CD4-positive, CD25-positive, alpha-beta regulatory T cell (primary cell): ENCODE data around the gene TMEM147. TPM values are rescaled to one million over a fixed set of nuclear protein-coding genes. Genes with fewer than 3 reads are reported as not detected.

Source experiments
- ATAC-seq, 2 donors: fragments of 150-1000 bp; cut with Tn5 transposase; one replicate each; pipeline ENCODE4 v1.10.0; 2021; ENCODE audit warnings: low read depth in 2 of 2, moderate number of reproducible peaks in 2 of 2, moderate library complexity in 1 of 2
- DNase-seq, 3 donors: peaks; one replicate each; pipeline versions ENCODE4 v3.0.0 to v3.0.0-alpha.2; 2012 to 2022; ENCODE audit warnings: mixed read lengths in 1 of 3
- H3K27ac ChIP-seq: one replicate; pipeline ENCODE4 v1.7.0; 2013; ENCODE audit warnings: mild to moderate bottlenecking, low read length; ENCODE audit not compliant: insufficient read depth, poor library complexity, severe bottlenecking
- H3K27me3 ChIP-seq: one replicate; pipeline ENCODE4 v1.7.0; 2013; ENCODE audit warnings: low read length; ENCODE audit not compliant: control insufficient read depth, insufficient read depth
- H3K36me3 ChIP-seq: one replicate; pipeline ENCODE4 v1.7.0; 2013; ENCODE audit warnings: mild to moderate bottlenecking, low read length, moderate library complexity; ENCODE audit not compliant: control insufficient read depth, insufficient read depth
- H3K4me1 ChIP-seq: 2 replicates; pipeline ENCODE4 v1.7.0; 2013; ENCODE audit warnings: mild to moderate bottlenecking, low read length; ENCODE audit not compliant: insufficient read depth, control insufficient read depth, poor library complexity, severe bottlenecking
- H3K4me3 ChIP-seq: one replicate; pipeline ENCODE4 v1.7.0; 2013; ENCODE audit warnings: low read depth, mild to moderate bottlenecking, low read length, moderate library complexity
- H3K9me3 ChIP-seq, 2 experiments: 1 replicate in 1 of 2; 2 replicates in 1 of 2; pipeline ENCODE4 v1.7.0; 2013; ENCODE audit warnings: low read length in 2 of 2, mild to moderate bottlenecking in 1 of 2, moderate library complexity in 1 of 2; ENCODE audit not compliant: control insufficient read depth in 2 of 2
- H3K27ac Mint-ChIP-seq, 3 donors: one replicate each; pipeline ENCODE4 v1.8.0; 2020 to 2022; ENCODE audit warnings: mild to moderate bottlenecking in 3 of 3, mixed read lengths in 3 of 3, moderate library complexity in 2 of 3
- H3K27me3 Mint-ChIP-seq: one replicate; pipeline ENCODE4 v1.8.0; 2022; ENCODE audit warnings: mild to moderate bottlenecking, mixed read lengths
- H3K36me3 Mint-ChIP-seq: one replicate; pipeline ENCODE4 v1.8.0; 2020; ENCODE audit warnings: mixed read lengths
- H3K4me1 Mint-ChIP-seq, 4 donors: one replicate each; pipeline ENCODE4 v1.8.0; 2020 to 2022; ENCODE audit warnings: mixed read lengths in 4 of 4, mild to moderate bottlenecking in 1 of 4
- H3K4me3 Mint-ChIP-seq, 4 donors: one replicate each; pipeline ENCODE4 v1.8.0; 2020 to 2022; ENCODE audit warnings: mild to moderate bottlenecking in 4 of 4, mixed read lengths in 4 of 4, moderate library complexity in 3 of 4
- H3K9me3 Mint-ChIP-seq, 7 donors: one replicate each; pipeline ENCODE4 v1.8.0; 2020 to 2022; ENCODE audit warnings: mixed read lengths in 7 of 7, mild to moderate bottlenecking in 3 of 7, moderate library complexity in 2 of 7
- polyA plus RNA-seq, 4 donors: library from polyadenylated mRNA; unstranded; fragments of 300-500 nt; fragmentation: Illumina TruSeq; gene quantifications; one replicate each; pipeline ENCODE4 v1.2.3, GENCODE V29; 2021
- total RNA-seq: library from RNA; stranded (reverse); gene quantifications from one replicate; pipeline ENCODE4 v1.2.3, GENCODE V29; 2022

TMEM147 gene
- total and polyA plus RNA-seq, 5 donors from 2014 or later, result 37.1 to 179 (median 160) TPM

- Mint-ChIP-seq H3K36me3 (peaks cover 5% of the 10 kb centered on the region), H3K9me3 (peaks cover 0 to 1% (median 0%) of the 10 kb centered on the region in 7 donors), H3K27ac (no peak overlapping the region), H3K4me1 (peaks cover 6 to 29% (median 16%) of the 10 kb centered on the region in 4 donors), H3K27me3 (no peaks in the 10 kb centered on the region), H3K4me3 (no peak overlapping the region)
- Histone ChIP-seq H3K9me3 (no peaks in the 10 kb centered on the region), H3K4me1 (peaks cover 9% of the 10 kb centered on the region), H3K27ac (no peak overlapping the region), H3K27me3 (no peaks in the 10 kb centered on the region), H3K36me3 (peaks cover 2% of the 10 kb centered on the region), H3K4me3 (no peak overlapping the region)
- ATAC-seq (no peak), DNase-seq (no peak)
Measured at GRCh38 chr19:35551091-35551810, 5.8 kb downstream of the TMEM147 start.

GRCh38 chr19:35552534-35553384, 7.3 kb downstream of the TMEM147 start:
- H3K27me3 ChIP-seq, result no peaks in the 10 kb centered on the region
- ATAC-seq (no peak), DNase-seq (no peak)
- H3K9me3 Mint-ChIP-seq, result peaks cover 0 to 1% (median 0%) of the 10 kb centered on the region in 7 donors
- H3K4me3 Mint-ChIP-seq, result no peak overlapping the region
- no peak overlapping the region for H3K4me3 ChIP-seq
- H3K27me3 Mint-ChIP-seq, result no peaks in the 10 kb centered on the region
- H3K4me1 ChIP-seq, result peaks cover 2% of the 10 kb centered on the region
- no peaks in the 10 kb centered on the region for H3K9me3 ChIP-seq
- no peak overlapping the region for H3K27ac Mint-ChIP-seq
- no peak overlapping the region for H3K27ac ChIP-seq
- peaks cover 5% of the 10 kb centered on the region for H3K36me3 Mint-ChIP-seq
- peaks cover 6 to 22% (median 9%) of the 10 kb centered on the region in 4 donors for H3K4me1 Mint-ChIP-seq
- H3K36me3 ChIP-seq, result peaks cover 2% of the 10 kb centered on the region

GRCh38 chr19:35553385-35554000, 8.1 kb downstream of the TMEM147 start:
- Mint-ChIP-seq H3K9me3 (peaks cover 0 to 1% (median 0%) of the 10 kb centered on the region in 7 donors), H3K27me3 (no peaks in the 10 kb centered on the region), H3K36me3 (peaks cover 5% of the 10 kb centered on the region), H3K4me3 (no peak overlapping the region), H3K27ac (no peak overlapping the region), H3K4me1 (peaks cover 6 to 21% (median 9%) of the 10 kb centered on the region in 4 donors)
- H3K9me3 ChIP-seq, result no peaks in the 10 kb centered on the region
- peaks cover 10% of the 10 kb centered on the region for H3K4me1 ChIP-seq
- DNase-seq (no peak), ATAC-seq (no peak)
- H3K4me3 ChIP-seq, result no peak overlapping the region
- no peaks in the 10 kb centered on the region for H3K27me3 ChIP-seq
- peaks cover 2% of the 10 kb centered on the region for H3K36me3 ChIP-seq
- no peak overlapping the region for H3K27ac ChIP-seq

GRCh38 chr19:35554076-35554475, 8.7 kb downstream of the TMEM147 start:
- no peaks in the 10 kb centered on the region for H3K27me3 ChIP-seq
- peak overlapping the region in 2 of 3 donors; percentile 17 to 27 for H3K27ac Mint-ChIP-seq
- ATAC-seq, result no peak
- peaks cover 15% of the 10 kb centered on the region for H3K4me1 ChIP-seq
- H3K4me3 Mint-ChIP-seq, result no peak overlapping the region
- no peaks in the 10 kb centered on the region for H3K9me3 ChIP-seq
- H3K4me3 ChIP-seq, result no peak overlapping the region
- no peak overlapping the region for H3K27ac ChIP-seq
- peaks cover 2% of the 10 kb centered on the region for H3K36me3 ChIP-seq
- H3K27me3 Mint-ChIP-seq, result no peaks in the 10 kb centered on the region
- H3K4me1 Mint-ChIP-seq, result peaks cover 4 to 19% (median 5%) of the 10 kb centered on the region in 4 donors
- no peak for DNase-seq
- H3K9me3 Mint-ChIP-seq, result peaks cover 0 to 1% (median 0%) of the 10 kb centered on the region in 7 donors
- peaks cover 4% of the 10 kb centered on the region for H3K36me3 Mint-ChIP-seq

GRCh38 chr19:35555301-35556005, 10.0 kb downstream of the TMEM147 start:
- H3K9me3 Mint-ChIP-seq, result peaks cover 0 to 1% (median 0%) of the 10 kb centered on the region in 7 donors
- no peaks in the 10 kb centered on the region for H3K9me3 ChIP-seq
- H3K27ac Mint-ChIP-seq, result no peak overlapping the region
- no peak overlapping the region for H3K27ac ChIP-seq
- H3K27me3 Mint-ChIP-seq, result peaks cover 3% of the 10 kb centered on the region
- peaks cover 2% of the 10 kb centered on the region for H3K36me3 ChIP-seq
- H3K4me3 ChIP-seq, result no peak overlapping the region
- peaks cover 0 to 16% (median 1%) of the 10 kb centered on the region in 4 donors for H3K4me1 Mint-ChIP-seq
- no peaks in the 10 kb centered on the region for H3K27me3 ChIP-seq
- ATAC-seq (no peak), DNase-seq (no peak)
- peaks cover 15% of the 10 kb centered on the region for H3K4me1 ChIP-seq
- peak overlapping the region in 2 of 4 donors; percentile 58 to 70 for H3K4me3 Mint-ChIP-seq
- H3K36me3 Mint-ChIP-seq, result no peaks in the 10 kb centered on the region

GRCh38 chr19:35556025-35556590, 10.7 kb downstream of the TMEM147 start:
- Mint-ChIP-seq H3K4me3 (peak overlapping the region in 2 of 4 donors; percentile 58 to 70), H3K36me3 (no peaks in the 10 kb centered on the region), H3K27ac (no peak overlapping the region), H3K9me3 (peaks cover 0 to 1% (median 0%) of the 10 kb centered on the region in 7 donors), H3K27me3 (peaks cover 10% of the 10 kb centered on the region), H3K4me1 (peaks cover 0 to 17% (median 3%) of the 10 kb centered on the region in 4 donors)
- H3K27ac ChIP-seq, result no peak overlapping the region
- no peaks in the 10 kb centered on the region for H3K27me3 ChIP-seq
- H3K36me3 ChIP-seq, result no peaks in the 10 kb centered on the region
- H3K4me1 ChIP-seq, result peaks cover 15% of the 10 kb centered on the region
- no peak overlapping the region for H3K4me3 ChIP-seq
- ATAC-seq (no peak), DNase-seq (no peak)
- H3K9me3 ChIP-seq, result no peaks in the 10 kb centered on the region
